Hepatocyte (in vitro differentiated cells): ENCODE measurements around the gene UGT1A7. TPM values are rescaled to one million over a fixed set of nuclear protein-coding genes. Genes with fewer than 3 reads are reported as not detected.

Source experiments
- DNase-seq: peaks from one replicate; pipeline ENCODE4 v3.0.0-alpha.2; 2016; ENCODE audit warnings: low spot score
- H2AFZ ChIP-seq: fragments of 200-600 bp; sonication (generic); 2 replicates; pipeline ENCODE4 v1.6.0; 2016; ENCODE audit warnings: antibody characterized with exemption, mild to moderate bottlenecking
- H3K27ac ChIP-seq: fragments of 200-600 bp; sonication (generic); 2 replicates; pipeline ENCODE4 v1.5.1; 2016; ENCODE audit warnings: mild to moderate bottlenecking
- H3K27me3 ChIP-seq: fragments of 200-600 bp; sonication (generic); 2 replicates; pipeline ENCODE4 v1.6.1; 2016
- H3K36me3 ChIP-seq: fragments of 200-600 bp; sonication (generic); replicated peaks from 2 replicates; pipeline ENCODE4 v1.5.1; 2016; ENCODE audit warnings: low read depth; ENCODE audit not compliant: insufficient read depth
- H3K4me1 ChIP-seq: fragments of 200-600 bp; sonication (generic); 2 replicates; pipeline ENCODE4 v1.5.1; 2016; ENCODE audit warnings: mild to moderate bottlenecking, moderate library complexity; ENCODE audit not compliant: insufficient read depth
- H3K4me2 ChIP-seq: fragments of 200-600 bp; sonication (generic); 2 replicates; pipeline ENCODE4 v1.6.0; 2016
- H3K4me3 ChIP-seq: fragments of 200-600 bp; sonication (generic); 2 replicates; pipeline ENCODE4 v1.5.1; 2016; ENCODE audit warnings: mild to moderate bottlenecking
- H3K79me2 ChIP-seq: fragments of 200-600 bp; sonication (generic); 2 replicates; pipeline ENCODE4 v1.6.0; 2017; ENCODE audit warnings: mild to moderate bottlenecking
- H3K9me2 ChIP-seq: fragments of 200-600 bp; sonication (generic); replicated peaks from 2 replicates; pipeline ENCODE4 v1.6.0; 2017; ENCODE audit warnings: mild to moderate bottlenecking; ENCODE audit not compliant: insufficient read depth
- H3K9me3 ChIP-seq: fragments of 200-600 bp; sonication (generic); 2 replicates; pipeline ENCODE4 v1.5.1; 2016; ENCODE audit warnings: low read depth, mild to moderate bottlenecking
- H4K20me1 ChIP-seq: fragments of 200-600 bp; sonication (generic); 2 replicates; pipeline ENCODE4 v1.6.0; 2016; ENCODE audit warnings: mild to moderate bottlenecking; ENCODE audit not compliant: insufficient read depth, poor library complexity, severe bottlenecking
- EZH2 ChIP-seq: fragments of 200-600 bp; sonication (generic); IDR thresholded peaks from 2 replicates; pipeline ENCODE4 v1.6.1; 2016; ENCODE audit warnings: antibody characterized with exemption, mild to moderate bottlenecking, borderline replicate concordance
- EZH2phosphoT487 ChIP-seq: fragments of 200-600 bp; sonication (generic); IDR thresholded peaks from one replicate; pipeline ENCODE4 v1.6.1; 2018; ENCODE audit warnings: antibody characterized with exemption, mild to moderate bottlenecking, low read depth, moderate library complexity; ENCODE audit not compliant: unreplicated experiment, severe bottlenecking
- WGBS: methylation state at CpG from one replicate; pipeline ENCODE4 v1.1.6; 2016; ENCODE audit warnings: low lambda C conversion rate; ENCODE audit errors: missing lambda C conversion rate; 5-methylcytosine and 5-hydroxymethylcytosine counted together
- polyA plus RNA-seq: library from polyadenylated mRNA; unstranded; fragments of >200 nt; fragmentation: Nextera tagmentation; extraction: Ambion mirVana; gene quantifications from 2 replicates; pipeline ENCODE4 v1.2.1, GENCODE V29; 2016
- total RNA-seq: library from RNA; depleted of rRNA; stranded (reverse); fragments of >200 nt; gene quantifications from 2 replicates; pipeline ENCODE4 v1.2.3, GENCODE V29; 2014
- TF ChIP-seq, protein P1 (sequence below): fragments of 200-600 bp; sonication (generic); IDR thresholded peaks from 2 replicates; pipeline ENCODE4 v1.5.1; 2016; ENCODE audit warnings: antibody characterized with exemption, mild to moderate bottlenecking; ENCODE audit not compliant: poor library complexity

The UGT1A7 gene
- total and polyA plus RNA-seq, 2 experiments from 2014 or later, result 0.07 TPM; not detected in 1

DNA sequence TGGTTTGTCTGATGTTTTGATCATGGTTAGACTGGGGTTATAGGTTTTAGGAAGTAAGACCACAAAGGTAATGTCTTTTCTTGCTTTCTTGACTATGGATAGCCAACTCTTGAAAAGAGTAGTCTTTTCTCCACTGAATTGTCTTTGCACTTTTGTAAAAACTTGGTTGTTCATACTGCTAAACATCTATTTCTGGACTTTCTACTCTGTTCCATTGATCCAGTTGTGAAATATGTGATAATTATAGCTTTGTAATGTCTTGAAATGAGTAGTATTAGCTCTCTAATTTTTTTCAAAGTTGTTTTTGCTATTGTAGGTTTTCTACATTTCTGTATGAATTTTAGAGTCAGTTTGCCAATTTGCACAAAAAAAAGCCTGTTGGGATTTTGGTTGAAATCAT lies 23.1 kb upstream of the UGT1A7 start:
- Histone ChIP-seq H3K36me3 (no peaks in the 10 kb centered on the region), H3K4me1 (no peaks in the 10 kb centered on the region), H3K27ac (no peak overlapping the region), H4K20me1 (no peaks in the 10 kb centered on the region), H3K27me3 (no peaks in the 10 kb centered on the region), H3K9me3 (no peaks in the 10 kb centered on the region), H3K4me2 (no peak overlapping the region), H2AFZ (no peak overlapping the region), H3K9me2 (no peaks in the 10 kb centered on the region), H3K79me2 (no peaks in the 10 kb centered on the region), H3K4me3 (no peak overlapping the region)
- no peak for DNase-seq
- TF ChIP-seq EZH2 (no peak), EZH2phosphoT487 (no peak)
- TF ChIP-seq, protein P1, sequence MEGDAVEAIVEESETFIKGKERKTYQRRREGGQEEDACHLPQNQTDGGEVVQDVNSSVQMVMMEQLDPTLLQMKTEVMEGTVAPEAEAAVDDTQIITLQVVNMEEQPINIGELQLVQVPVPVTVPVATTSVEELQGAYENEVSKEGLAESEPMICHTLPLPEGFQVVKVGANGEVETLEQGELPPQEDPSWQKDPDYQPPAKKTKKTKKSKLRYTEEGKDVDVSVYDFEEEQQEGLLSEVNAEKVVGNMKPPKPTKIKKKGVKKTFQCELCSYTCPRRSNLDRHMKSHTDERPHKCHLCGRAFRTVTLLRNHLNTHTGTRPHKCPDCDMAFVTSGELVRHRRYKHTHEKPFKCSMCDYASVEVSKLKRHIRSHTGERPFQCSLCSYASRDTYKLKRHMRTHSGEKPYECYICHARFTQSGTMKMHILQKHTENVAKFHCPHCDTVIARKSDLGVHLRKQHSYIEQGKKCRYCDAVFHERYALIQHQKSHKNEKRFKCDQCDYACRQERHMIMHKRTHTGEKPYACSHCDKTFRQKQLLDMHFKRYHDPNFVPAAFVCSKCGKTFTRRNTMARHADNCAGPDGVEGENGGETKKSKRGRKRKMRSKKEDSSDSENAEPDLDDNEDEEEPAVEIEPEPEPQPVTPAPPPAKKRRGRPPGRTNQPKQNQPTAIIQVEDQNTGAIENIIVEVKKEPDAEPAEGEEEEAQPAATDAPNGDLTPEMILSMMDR, result no peak

- H3K27me3 ChIP-seq, result no peaks in the 10 kb centered on the region
- no peaks in the 10 kb centered on the region for H4K20me1 ChIP-seq
These were observed 17.8 kb upstream of the UGT1A7 start for GRCh38 chr2:233663911-233664310.

GRCh38 chr2:233668605-233669260 lies 13.0 kb upstream of the UGT1A7 start:
- Histone ChIP-seq H3K79me2 (no peaks in the 10 kb centered on the region), H3K27me3 (no peaks in the 10 kb centered on the region), H3K9me2 (no peaks in the 10 kb centered on the region), H3K36me3 (no peaks in the 10 kb centered on the region), H3K9me3 (no peaks in the 10 kb centered on the region), H3K4me2 (no peak overlapping the region), H4K20me1 (no peaks in the 10 kb centered on the region), H3K4me1 (no peaks in the 10 kb centered on the region), H2AFZ (no peak overlapping the region), H3K27ac (no peak overlapping the region), H3K4me3 (no peak overlapping the region)
- DNase-seq, result no peak
- TF ChIP-seq EZH2phosphoT487, result no peak
- TF ChIP-seq EZH2, result no peak
- TF ChIP-seq, protein P1, result no peak
- WGBS, result 92% methylated on average over 4 of the region's 4 CpGs

More at GRCh38 chr2:233663911-233664310, 17.8 kb upstream of the UGT1A7 start:
- Histone ChIP-seq H3K9me2 (no peaks in the 10 kb centered on the region), H3K4me3 (no peak overlapping the region), H3K9me3 (no peaks in the 10 kb centered on the region), H3K79me2 (no peaks in the 10 kb centered on the region), H2AFZ (no peak overlapping the region), H3K27ac (no peak overlapping the region), H3K36me3 (no peaks in the 10 kb centered on the region), H3K4me1 (no peaks in the 10 kb centered on the region), H3K4me2 (no peak overlapping the region)
- 56% methylated on average over 1 of the region's 1 CpG for WGBS
- TF ChIP-seq EZH2 (no peak), EZH2phosphoT487 (no peak)
- TF ChIP-seq, protein P1, result no peak
- no peak for DNase-seq
